Activated T-cell treated with anti-CD3 and anti-CD28 coated beads, Interleukin-2, amount 50 U/mL, for 48 hours (primary cell): Measurements from ENCODE around the gene PLAU.
"Not testable (repeated sequence)": the region's sequence is repeated elsewhere in the genome, so short reads cannot be mapped to it uniquely, and the experiment has no call there.

Source experiments
- DNase-seq, 2 experiments: peaks; one replicate each; pipeline ENCODE4 v3.0.0-alpha.2; 2020

PLAU gene

GRCh38 chr10:73876971-73877370 is 34.0 kb upstream of the PLAU start:
- no peak for DNase-seq

- no peak for DNase-seq
Observed at GRCh38 chr10:73877533-73878160, 33.3 kb upstream of the PLAU start.

GRCh38 chr10:73878365-73878764 is 32.6 kb upstream of the PLAU start:
- no peak for DNase-seq

GRCh38 chr10:73879296-73880173 is 31.4 kb upstream of the PLAU start:
- DNase-seq = peak; percentile 94 to 95

GRCh38 chr10:73881221-73881919 is 29.6 kb upstream of the PLAU start:
- DNase-seq = no peak

GRCh38 chr10:73884017-73884416 is 26.9 kb upstream of the PLAU start:
- no peak for DNase-seq

GRCh38 chr10:73886085-73886529 is 24.8 kb upstream of the PLAU start:
- peak; percentile 75 to 77 for DNase-seq

GRCh38 chr10:73886661-73887293 is 24.2 kb upstream of the PLAU start:
- no peak for DNase-seq

- no peak for DNase-seq
Observed at GRCh38 chr10:73887294-73888039, 23.5 kb upstream of the PLAU start.

GRCh38 chr10:73888514-73888913 is 22.4 kb upstream of the PLAU start:
- DNase-seq = no peak

GRCh38 chr10:73889014-73889413 is 21.9 kb upstream of the PLAU start:
- peak; percentile 50 to 60 for DNase-seq

- not testable (repeated sequence) for DNase-seq
Observed at GRCh38 chr10:73889416-73889815, 21.5 kb upstream of the PLAU start.

- no peak for DNase-seq
Observed at GRCh38 chr10:73890261-73890660, 20.7 kb upstream of the PLAU start.

- DNase-seq = not testable (repeated sequence)
Observed at GRCh38 chr10:73890830-73891229, 20.1 kb upstream of the PLAU start.

GRCh38 chr10:73891540-73891939 is 19.4 kb upstream of the PLAU start:
- no peak for DNase-seq

- no peak for DNase-seq
Observed at GRCh38 chr10:73892310-73893030, 18.5 kb upstream of the PLAU start.

- no peak for DNase-seq
Observed at GRCh38 chr10:73893426-73893825, 17.5 kb upstream of the PLAU start.

GRCh38 chr10:73894245-73894971 is 16.5 kb upstream of the PLAU start:
- DNase-seq = peak; percentile 32 to 41

GRCh38 chr10:73895381-73895780 is 15.6 kb upstream of the PLAU start:
- not testable (repeated sequence) for DNase-seq

- no peak for DNase-seq
Observed at GRCh38 chr10:73897693-73898092, 13.2 kb upstream of the PLAU start.
